ENCODE results near the gene STXBP2.
A peak's percentile ranks its signal among the peaks of the same experiment; 100 is the strongest.

STXBP2 gene

DNA sequence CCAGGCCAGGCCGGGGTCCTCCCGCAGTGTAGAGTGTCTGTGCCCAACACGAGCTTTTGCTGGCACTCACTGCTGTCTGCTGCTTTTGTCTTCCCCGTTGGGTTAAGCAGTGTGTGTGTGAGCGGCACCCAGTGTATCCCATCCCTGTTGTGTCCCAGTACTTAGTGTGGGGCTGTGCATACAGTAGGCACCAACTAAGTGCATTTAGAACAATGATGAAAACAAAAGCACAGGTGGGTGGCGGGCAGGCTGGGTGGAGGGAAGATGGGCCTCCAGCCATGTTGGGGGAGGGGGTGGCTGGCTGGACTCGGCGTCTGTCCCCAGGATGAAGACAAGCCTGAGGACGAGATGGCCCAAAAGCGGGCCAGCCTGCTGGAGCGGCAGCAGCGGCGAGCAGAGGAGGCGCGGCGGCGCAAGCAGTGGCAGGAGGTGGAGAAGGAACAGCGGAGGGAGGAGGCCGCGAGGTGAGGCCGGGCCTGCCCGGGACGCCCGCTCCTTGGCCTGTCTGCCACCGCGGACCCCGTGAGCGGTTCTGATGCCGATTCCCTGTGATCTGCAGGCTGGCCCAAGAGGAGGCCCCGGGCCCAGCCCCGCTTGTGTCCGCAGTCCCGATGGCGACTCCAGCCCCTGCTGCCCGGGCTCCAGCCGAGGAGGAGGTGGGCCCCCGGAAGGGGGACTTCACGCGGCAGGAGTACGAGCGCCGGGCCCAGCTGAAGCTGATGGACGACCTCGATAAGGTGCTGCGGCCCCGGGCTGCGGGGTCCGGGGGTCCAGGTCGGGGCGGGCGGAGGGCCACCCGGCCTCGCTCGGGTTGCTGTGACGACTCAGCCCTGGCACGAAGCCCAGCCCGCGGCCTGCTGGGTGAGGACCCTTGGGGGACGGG, 21.8 kb upstream of the STXBP2 start:
- DNase-seq = no peak

DNA sequence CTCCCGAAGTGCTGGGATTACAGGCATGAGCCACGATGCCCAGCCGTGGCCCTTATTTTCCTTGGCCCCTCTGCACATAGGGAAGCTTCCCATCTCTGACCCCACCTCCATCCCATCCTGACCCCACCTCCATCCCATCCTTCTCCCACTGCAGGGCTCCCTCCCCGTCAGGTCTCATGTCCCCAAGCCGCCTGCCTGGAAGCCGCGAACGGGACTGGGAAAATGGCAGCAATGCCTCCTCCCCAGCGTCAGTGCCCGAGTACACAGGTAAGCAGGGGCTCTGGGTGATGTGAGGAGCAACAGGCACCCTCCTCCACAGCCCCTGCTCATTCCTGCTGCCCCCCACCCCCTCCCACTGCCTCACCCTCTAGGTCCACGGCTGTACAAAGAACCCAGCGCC, 19.7 kb upstream of the STXBP2 start:
- DNase-seq = no peak

DNA sequence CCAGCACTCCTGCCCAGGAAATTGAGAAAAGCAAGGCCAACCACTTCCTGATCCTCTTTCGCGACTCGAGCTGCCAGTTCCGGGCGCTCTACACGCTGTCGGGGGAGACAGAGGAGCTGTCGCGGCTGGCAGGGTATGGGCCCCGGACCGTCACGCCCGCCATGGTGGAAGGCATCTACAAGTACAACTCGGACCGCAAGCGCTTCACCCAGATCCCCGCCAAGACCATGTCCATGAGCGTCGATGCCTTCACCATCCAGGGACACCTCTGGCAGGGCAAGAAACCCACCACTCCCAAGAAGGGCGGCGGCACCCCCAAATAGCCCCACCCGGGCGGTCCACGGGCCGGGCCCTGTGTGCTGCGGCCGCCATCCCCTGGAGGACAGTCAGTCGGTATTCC, 19.2 kb upstream of the STXBP2 start:
- DNase-seq = no peak

DNA sequence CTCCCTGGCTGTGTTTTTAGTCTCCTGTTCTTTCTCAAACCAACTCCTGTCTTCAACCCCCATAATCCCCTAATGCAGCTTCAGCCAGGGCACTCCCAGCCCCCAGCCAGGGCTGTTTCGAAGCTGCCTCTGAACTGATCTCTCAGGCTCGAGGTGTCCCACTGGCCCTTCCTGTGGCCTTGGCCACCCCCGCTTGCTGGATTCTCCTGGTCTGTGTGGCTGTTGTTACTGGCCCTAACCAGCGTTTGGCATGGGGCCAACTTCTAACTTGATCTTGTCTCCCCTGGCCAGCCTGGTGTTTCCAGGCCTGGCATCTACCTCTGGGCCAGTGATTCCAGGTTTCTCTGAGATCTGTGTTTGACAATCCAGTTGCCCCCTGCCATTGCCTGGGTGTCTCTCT, 18.6 kb upstream of the STXBP2 start:
- DNase-seq = no peak

DNA sequence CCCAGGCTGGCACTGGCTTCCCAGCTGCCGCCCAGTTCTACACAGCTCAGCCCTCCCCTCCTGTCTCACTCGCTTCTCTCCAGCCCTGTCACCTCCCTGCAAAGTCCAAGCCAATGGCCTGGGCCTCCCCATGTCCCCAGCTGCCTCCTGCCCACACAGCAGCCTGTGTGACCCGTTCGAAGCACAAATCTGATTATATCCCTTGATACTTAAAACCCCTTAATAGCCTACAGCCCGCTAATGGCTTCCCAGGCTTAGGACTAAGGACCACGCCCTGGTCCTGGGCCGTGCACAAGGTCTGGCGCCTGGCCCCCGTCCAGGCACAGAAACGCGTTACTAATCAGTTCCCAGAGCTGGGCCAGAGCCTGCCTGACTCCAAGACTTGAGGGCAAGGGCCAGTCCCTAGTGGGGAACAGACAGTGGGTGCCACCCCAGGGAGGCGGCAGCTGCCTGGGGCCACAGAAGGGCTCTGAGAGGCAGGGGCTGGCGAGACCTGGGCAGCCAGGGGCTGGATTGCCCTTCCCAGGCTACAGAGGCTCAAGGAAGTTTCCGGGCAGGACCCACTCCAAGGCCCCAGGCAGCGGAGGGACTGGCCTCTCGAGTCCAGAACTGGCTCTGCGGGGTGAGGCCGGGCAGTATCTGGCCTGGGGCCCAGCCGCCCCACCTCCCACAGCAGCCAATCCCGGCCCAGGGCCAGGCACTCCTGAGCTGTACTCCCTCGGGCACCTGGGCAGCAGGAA, 18.0 kb upstream of the STXBP2 start:
- DNase-seq = no peak

DNA sequence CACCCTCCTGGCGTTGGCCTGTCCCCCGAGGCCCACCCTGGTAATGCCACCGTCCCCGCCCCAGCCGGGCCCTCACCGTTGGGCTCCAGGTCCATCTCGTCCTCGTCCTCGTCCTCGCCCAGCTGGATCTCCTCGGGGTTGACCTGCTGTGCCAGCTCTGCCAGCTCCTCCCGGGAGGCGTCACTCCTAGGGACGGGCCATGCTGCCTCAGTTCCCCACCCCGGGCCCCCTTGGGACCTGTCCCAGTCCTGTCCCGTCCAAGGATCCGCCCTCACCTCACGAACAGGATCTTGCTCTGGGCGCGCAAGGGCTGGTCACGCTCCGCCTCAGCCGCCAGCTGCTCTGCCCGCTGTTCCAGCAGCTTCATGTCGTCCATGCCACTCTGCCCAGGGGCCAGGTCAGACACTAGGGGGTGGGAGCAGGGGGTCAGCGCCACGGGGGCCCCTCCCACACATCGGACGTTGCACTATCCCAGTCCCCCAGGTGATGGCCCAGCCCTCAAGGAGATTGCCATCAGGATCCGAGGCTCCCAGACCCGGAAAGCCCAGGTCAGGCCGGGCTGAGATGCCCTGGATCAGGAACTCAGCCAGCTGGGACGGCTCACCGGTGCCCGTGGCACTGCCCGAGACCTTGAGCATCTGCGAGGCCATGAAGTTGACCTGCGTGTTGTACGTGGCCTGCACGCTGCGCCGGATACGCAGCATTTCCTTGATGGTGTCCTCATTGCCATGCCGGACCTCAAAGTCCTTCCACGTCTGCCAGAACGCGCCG, 17.1 kb upstream of the STXBP2 start:
- DNase-seq = no peak

DNA sequence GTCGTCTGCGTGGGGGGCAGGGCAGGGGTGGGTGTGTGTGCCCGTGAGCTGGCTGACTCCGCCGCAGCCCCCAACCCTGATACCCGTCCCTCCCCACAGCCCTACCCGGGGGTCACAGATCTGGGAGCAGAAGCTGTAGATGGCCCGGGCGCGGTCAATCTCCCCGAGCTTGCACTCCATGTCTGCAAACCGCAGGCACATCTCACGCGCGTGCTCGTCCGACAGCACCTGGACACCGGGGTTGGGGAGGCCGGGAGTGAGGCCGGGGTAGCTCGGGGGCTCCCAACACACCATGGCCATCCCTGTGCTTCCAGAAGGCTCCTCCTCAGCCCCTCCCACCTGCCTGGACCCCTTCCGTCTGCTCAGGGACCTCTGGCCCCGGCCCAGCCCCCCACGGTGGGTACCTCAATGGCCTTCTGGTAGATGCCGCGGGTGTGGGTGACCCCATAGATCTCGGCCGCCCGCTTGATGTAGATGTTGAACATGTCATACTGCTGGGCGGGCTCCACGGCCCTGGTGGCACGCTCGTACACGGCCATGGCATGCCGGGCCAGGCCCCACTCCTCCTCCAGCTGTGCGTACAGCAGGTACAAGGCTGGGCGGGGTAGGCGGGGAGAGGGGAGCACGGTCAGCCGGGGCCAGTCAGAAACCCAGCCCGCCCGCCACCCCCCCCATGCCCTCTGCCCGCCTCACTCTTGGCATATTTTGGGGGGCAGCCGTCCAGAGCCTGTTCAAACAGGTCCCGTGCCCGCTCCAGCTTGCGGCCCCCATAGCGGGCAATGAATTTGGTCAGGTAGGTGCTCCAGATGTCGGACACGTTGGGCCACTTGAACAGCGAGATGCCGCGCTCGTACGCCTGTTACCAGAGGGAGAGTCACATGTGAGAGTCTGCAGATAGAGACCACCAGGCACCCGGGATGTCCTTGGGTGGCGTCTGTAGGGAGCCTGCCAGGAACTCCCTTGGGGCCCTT, 16.2 kb upstream of the STXBP2 start:
- DNase-seq = no peak

DNA sequence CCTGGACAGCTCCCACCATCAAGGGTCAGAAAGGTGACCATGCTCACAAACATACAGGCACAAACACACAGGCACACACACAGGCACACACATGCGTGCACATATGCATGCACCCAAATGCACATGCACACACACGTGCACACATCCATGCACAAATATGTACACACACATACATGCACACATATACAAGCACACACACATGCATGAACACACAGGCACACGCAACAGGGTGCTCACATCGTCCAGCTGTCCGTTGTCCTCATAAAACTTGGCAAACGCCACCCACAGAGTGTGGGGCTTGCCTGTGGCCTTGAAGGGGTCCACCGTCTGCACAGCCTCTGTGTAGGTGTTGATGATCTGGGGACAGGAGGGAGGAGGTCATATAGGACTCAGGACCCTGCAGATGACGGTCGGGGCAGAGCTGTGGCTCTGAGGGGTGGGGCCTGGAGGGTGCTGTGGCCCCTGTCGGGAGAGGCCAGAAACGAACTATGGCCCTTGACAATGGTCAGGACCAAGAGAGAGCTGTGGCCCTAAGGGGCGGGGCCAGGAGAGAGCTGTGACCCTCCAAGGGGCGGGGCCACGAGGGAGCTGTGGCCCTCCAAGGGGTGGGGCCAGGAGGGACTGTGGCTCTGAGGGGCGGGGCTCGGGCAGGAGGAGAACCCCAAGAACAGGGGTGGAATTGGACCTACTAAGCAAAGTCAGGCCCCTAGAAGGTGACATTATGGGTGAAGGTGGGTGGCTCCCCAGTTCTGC, 13.8 kb upstream of the STXBP2 start:
- no peak for DNase-seq

DNA sequence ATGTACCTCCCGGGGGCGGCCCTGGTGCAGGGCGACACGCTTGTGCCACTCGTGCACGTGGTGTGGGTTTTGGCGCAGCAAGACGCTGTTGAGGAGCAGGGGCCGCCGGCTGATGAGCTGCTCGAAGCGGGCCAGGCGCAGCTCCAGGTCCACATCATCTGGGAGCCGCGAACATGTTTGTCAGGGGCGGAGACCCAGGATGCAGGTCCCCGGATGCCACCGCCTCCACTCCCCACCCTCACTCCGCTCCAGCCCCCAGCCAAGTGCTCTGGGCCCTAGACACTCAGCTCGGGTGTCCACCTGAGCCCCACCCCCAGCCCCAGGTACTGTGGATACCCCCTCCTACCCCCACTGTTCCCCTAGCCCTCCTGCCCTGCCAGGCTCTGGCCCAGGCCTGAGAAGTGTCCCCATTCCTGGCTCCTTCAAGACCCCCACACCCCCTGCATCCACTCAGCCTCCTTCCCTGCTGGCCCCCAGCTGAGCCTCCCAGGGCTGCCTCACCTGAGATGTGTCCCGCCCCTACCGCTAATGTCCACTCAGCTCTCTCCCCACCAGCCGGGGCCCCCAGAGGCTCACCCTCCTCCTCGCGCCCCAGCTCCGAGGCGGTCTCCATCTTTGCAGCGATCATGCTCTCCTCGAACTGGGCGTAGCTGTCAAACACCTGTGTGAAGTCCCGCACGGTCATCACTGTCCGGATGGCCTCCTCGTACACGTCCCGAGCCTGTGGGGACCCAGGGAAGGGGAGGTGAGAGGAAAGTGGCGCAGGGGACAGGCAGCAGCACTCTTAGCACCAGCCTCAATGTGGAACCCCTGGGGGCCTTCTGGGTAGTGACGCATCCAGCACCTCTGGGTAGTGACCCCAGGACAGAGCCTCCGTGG, 12.9 kb upstream of the STXBP2 start:
- DNase-seq = no peak

DNA sequence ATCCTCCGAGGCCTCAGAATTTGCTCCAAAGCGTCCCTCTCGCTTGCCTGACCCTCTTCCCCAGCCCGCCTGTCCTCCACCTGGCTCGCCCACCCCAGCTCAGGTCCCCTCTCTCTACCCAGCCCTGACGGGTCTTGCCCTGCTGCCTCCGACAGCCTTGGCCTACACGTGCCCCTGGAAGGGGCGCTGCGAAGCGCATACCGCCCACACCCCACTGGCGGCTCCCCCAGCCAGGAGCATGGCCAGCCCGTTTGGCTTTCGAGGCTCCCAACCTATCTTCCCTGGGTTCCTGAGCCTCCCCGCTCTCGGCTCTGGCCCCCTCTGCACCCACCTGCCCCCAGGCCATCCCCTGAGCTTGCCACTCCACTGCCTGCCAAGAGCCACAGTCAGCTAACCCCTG, 12.1 kb upstream of the STXBP2 start:
- no peak for DNase-seq

DNA sequence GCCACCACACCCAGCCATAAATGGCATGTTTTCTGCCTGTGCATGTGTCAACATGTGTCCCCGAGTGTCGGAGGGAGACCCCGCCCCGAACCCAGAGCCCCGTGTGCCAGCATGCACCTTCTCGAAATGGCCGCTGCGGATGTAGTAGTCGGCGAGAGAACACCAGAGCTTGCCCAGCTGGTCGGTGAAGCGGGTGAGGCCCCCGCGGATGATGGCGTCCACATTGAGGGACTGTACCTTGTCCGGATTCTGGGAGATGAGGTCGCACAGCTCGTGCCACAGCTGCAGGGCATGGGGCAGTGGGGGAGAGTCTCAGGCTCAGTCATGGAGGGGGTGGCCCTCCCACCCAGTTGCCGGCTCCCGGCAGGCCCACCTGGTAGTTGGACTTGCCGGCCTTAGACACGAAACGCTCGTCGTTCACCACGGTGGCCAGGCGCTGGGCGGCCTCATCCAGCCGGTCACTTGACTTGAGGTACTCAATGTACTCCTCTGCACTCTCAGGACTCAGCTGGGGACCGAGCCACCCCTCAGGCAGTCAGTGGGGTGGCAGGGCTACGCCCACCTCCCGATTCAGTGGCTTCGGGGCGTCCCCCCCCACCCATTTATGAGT, 11.0 kb upstream of the STXBP2 start:
- DNase-seq = no peak

DNA sequence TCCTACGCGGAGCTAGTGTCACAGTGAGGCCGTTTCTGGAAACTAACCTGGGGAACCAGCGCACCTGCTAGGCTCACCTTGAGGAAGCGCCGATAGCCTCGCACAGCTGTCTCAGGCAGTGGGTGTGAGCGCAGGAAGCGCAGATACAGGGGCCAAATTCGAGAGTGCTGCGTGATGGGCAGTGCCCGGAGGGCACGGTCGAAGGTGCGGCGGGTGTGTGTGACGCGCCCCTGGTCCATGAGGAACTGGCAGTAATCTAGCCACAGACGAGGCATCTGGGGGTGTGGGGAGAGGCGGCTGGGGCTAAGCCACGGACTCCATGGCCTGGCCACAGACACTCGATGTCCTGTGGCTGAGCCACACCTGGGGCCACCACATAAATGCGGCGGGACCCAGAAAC, 9.7 kb upstream of the STXBP2 start:
- DNase-seq = no peak

DNA sequence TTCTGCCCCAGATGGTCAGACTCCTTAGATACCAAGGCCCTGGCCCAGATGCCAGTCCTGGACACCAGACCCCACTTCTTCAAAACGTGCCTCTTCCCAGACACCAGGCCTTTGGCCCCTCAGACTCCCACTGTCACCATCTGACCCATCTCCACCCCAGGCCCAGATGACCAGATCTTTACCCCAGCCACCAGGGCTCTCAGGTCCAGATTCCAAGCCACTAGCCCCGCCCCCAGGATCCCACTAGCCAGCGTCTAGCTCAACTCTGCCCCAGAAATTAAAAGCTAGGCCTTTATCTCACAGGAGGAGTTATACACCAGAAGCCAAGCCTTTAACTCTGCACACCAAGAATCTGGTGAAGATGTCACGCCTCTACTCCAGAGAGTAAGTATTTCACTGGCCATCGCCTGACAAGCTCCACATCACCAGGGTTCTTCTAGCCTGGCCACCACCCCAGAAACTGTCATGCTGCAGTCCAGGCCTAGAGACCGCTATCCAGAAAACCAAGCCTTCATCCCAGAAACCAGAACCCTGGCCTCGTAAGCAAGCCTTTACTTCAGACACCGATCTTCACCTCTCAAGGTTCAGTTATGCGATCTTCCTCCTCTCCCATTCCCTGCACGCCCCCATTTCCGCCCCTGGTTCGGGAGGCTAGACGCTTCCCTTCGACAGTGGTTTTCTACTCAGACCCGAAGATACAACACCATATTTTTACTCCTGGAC, 8.2 kb upstream of the STXBP2 start:
- DNase-seq = no peak

DNA sequence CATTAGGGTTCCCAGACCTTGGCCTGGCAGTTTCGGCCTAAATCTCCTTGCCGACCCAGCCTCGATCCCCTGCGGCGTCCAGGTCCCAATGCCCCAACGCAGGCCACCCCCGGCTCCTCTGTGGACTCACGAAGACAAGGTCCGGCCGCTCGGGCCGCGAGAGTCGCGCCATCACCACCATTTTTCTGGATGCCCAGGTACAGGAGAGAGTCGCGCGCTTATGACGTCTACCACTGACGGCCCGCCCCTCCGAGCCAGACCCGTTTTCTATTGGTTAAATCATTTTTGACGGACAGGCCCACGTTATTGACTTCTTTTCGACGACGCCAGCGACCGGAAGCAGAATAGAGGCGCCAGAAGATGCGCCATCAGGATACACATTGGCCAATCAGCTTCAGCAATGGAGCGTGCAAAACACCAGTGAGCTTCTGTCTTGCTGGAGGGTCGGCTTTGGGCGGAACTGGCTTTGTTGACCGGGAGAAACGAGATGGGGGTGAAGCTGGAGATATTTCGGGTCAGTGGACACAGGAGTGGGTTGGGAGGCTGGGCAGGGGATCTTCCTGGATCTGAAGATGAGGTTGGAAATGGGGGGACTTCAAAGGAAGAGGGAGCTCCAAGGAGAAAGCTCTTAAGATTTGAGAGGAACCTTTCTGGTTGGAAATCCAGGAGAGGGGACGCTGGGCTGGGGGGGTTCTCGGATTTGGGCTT, 7.4 kb upstream of the STXBP2 start, which contains the start of the genes PET100 and XAB2:
TSS of gene PET100 (plus strand) at position 447 of the 708 bp plus-strand sequence. CDS start at position 488, 41 bp downstream.
TSS of gene XAB2 (minus strand) at position 199 of the 708 bp plus-strand sequence. CDS start at position 181, 18 bp downstream.
- peak; percentile 97 for DNase-seq

DNA sequence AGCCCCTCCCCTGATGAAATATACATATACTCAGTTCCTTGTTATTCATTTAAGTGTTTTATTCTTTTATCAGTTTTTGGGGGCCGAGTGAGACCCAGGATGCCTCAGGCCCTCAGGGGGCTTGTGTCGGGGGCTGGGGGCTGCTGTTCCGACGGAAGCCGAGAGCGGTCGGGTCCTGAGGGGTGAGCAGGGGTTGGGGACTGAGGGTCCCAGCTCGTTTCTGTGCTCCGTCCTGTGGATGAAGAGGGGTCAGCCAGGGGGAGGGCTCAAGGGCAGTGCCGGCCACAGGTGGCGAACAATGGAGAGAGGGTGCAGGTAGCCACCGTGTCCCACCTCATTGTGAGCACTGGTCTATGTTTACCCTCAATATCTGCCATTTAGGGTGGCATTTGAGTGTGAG, 5.3 kb upstream of the STXBP2 start:
- no peak for DNase-seq

DNA sequence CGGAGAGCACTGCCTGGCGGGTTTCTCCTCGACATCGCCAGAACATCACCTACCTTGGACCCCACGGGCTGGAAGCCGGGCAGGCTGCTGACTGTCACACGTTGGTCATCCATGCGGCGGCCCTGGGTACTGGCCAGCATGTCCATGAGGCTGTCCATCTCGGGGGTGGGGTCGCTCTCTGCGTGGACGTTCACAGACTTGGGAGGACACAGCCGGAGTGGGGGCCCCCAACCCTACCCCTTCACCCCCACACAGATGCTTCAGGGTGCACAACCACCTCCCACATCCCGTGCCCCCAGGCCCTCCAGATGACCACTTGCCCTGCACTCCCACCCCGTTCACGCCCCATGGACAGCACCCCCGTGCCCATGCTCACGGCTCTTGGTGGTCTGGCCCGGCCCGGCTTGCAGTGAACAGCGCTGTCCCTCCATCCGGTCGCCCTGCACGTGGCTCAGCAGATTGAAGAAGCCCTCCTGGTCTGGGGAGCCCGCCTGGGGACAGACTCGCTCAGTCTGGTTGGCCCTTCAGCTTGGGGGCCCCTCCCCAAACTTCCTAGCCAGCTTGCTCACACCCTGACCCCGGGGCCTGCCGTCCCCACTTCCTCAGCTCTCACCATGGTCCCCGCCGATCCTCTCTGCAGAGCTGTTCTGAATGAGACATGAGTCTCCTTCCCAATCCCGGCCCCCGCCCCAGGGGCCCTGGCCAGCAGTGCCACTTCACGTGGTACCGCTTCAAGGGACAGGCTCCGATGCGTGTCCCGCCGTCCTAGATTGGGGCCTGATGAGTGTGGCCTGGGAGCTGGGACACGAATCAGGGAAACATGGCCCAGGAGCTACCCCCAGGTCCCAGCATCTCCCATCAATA, 4.3 kb upstream of the STXBP2 start:
- no peak for DNase-seq

DNA sequence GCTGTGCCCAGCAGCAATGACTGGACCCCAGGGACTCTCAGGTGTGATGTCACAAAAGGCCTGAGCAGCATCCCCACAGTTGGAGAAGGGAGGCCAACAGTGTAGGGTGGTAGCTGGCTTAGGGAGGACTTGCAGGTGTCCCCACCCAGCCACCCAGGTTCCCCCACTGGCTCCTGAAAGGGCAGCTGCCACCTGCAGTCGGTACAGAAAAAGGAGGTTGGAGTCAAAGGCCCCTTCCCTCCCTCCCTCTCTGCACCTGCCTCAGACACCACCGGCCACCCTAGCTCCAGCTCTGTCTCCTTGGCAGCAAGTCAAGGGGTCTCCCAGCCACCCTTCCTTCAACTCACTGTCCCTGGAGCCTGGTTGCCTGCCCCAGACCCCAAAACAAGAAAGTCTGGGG, 3.2 kb upstream of the STXBP2 start, which contains the start of gene PCP2:
TSS of gene PCP2 (minus strand) at position 22 of the 400 bp plus-strand sequence. CDS start 262 bp downstream, outside the sequence.
- DNase-seq = no peak
